ENCODE data around the gene MYF5.

The MYF5 gene

GRCh38 chr12:80766210-80766609, 49.5 kb downstream of the MYF5 start:
- no peak for DNase-seq (ENCODE audit: low spot score)

DNA sequence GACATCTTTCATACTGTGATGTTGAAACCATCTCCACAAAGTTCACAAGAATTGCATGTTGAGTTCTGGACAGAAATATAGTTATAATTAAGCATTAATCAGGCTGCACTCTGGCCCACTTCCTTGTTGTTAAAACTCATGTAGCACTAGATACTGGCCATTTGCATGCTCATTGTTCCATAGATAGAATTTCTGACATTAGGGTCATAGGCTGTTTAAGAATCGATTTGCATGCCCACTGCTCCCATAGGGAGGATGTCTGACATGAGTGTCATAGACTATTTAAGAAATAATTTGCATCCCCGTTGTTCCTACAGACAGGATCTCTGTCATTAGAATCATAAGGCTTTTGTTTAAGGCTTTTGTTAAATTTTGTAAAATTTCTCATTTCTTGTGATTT, 50.2 kb downstream of the MYF5 start:
- DNase-seq (ENCODE audit: low spot score): no peak
